Measurements from ENCODE around the gene APBA3.

APBA3 gene

DNA sequence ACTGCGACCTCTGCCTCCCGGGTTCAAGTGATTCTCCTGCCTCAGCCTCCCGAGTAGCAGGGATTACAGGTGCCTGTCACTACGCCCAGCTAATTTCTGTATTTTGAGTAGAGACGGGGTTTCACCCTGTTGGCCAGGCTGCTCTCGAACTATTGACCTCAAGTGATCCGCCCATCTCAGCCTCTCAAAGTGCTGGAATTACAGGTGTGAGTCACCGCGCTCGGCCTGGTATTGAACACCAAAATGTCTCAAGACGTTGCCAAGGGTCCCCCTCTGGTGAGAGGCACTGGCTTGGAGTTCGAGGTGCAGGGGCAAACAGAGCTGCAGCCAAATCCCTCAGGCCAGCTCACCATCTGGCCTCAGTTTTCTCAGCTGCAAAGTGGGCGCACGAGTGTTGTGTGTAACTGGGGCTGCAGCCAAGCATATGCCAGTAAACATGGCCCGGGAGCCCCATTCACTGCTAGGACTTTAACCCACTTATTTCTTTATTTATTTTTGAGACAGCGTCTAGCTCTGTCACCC lies 45.3 kb downstream of the APBA3 start:
- Mint-ChIP-seq H3K27ac (no peak overlapping the region), H3K4me1 (peaks cover 4 to 8% of the 10 kb centered on the region in 2 donors), H3K9me3 (no peaks in the 10 kb centered on the region), H3K4me3 (no peak overlapping the region), H3K27me3 (peaks cover 5 to 30% of the 10 kb centered on the region in 2 donors), H3K36me3 (no peaks in the 10 kb centered on the region)
- no peak for DNase-seq
- no peak for ATAC-seq (replicated peaks)

DNA sequence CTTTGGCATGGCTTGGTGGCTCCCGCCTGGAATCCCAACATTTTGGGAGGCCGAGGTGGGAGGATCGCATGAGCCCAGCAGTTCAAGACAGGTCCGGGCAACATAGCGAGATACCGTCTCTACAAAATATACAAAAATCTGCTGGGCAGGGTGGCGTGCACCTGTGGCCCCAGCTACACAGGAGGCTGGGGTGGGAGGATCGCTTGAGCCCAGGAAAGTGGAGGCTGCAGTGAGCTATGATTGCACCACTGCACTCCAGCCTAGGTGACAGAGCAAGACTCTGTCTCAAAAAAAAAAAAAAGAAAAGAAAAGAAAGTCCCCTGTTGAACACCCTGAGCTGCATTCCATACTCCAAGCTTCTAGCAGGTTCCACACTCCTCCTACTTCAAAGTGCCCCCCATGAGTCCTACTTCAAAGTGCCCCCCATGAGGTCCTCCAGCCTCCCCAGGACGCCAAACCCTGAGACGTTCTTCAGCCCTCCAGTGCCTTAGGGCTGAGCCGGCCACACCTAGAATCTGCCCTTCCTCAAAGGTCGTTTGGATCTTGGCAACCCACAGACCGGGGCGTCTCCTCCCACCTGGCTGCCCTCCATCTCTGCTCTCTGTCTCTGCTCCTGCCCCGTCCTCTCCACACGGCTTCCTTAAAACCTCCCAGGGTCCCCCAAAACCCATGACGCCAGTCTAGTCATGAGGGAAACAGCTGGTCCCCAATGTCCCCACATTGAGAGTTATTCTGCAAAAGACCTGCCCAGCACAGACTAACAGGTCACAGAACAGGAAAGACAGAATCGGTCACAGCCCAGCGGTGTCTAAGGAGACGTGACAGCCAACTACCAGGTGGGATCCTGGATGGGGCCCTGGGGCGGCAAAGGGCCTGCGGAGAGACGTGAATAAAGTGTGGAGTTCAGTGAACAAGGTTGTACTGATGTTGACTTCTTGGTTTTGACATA lies 48.6 kb downstream of the APBA3 start:
- peaks cover 6% of the 10 kb centered on the region in 2 donors for H3K4me1 Mint-ChIP-seq

DNA sequence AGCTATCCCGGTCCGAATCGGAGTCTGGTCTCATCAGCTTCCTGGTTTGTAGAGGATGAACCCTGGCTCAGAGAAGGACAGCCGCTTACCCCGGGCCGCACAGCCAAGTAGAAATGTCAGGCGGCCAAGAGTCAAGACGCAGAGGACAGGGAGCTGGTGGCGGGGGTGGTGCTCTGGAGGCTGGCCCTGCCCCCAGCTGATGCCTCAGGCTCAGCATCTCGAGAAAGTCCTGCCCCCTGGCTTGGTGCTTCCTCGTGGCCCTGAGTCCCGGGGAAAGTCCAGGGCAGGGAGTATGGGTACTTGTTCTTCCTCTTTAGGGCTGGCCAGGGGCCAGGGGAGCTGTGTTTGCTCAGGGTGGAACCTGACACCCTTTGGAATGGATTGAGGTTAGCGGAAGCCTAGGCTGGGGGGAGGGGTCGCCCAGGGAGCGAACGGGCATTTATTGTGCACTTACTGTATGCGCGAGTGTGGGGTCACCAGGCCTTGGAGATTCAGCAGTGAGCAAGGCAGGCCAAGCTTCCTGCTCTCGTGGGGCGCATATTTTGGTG lies 51.2 kb downstream of the APBA3 start:
- peaks cover 8 to 11% of the 10 kb centered on the region in 2 donors for H3K4me1 Mint-ChIP-seq
- ATAC-seq (replicated peaks) (peak; percentile 72 to 77), DNase-seq (no peak)

More for the DNA sequence above, 48.6 kb downstream of the APBA3 start:
- H3K27ac Mint-ChIP-seq: no peak overlapping the region
- ATAC-seq (replicated peaks) (no peak), DNase-seq (no peak)
- H3K9me3 Mint-ChIP-seq: no peaks in the 10 kb centered on the region
- peaks cover 11 to 30% of the 10 kb centered on the region in 2 donors for H3K27me3 Mint-ChIP-seq
- no peak overlapping the region for H3K4me3 Mint-ChIP-seq
- H3K36me3 Mint-ChIP-seq: no peaks in the 10 kb centered on the region

DNA sequence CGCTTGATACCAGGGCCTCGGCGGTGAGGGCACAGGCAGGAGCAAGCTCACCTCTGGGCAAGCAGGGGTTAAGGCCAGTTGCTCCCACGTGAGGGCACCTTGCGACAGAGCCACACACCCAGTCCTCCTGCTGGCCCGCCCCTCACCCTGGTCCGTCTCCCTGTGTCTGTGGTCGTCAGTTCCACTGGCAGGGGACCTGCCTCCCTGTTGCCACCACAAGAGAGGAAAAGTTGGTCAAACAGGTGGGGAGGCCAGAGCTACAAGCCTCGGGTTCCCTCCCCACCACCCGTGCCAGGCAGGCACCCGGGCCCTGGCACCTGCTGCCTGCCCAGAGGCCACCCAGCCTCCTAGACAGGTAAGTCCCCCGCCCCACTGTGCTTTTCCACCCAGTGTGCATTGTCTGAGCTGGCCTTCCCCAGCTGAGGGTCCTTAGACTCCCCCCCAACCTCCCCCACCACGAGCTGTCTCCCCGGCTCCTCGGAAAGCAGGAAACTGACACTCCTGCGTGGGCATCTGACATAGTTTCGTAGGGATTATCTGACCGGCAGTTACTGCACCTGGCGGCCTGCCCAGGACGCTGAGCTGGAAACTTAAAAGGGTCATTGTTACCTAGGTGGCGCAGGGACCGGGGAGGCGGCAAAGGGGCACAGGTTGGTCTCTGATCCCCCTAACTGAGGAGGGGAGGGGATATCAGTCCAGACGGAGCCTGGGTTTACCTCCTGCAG lies 53.1 kb downstream of the APBA3 start, which contains the start of gene TJP3:
Gene TJP3 (plus strand): TSS at position 178 of the 725 bp plus-strand sequence. CDS start 20,049 bp downstream, outside the sequence.
- no peak for DNase-seq

More for the DNA sequence above, 51.2 kb downstream of the APBA3 start:
- Mint-ChIP-seq H3K27ac (no peak overlapping the region), H3K36me3 (no peaks in the 10 kb centered on the region), H3K9me3 (no peaks in the 10 kb centered on the region), H3K4me3 (peak overlapping the region in 1 of 2 donors; percentile 11), H3K27me3 (peaks cover 12 to 41% of the 10 kb centered on the region in 2 donors)

DNA sequence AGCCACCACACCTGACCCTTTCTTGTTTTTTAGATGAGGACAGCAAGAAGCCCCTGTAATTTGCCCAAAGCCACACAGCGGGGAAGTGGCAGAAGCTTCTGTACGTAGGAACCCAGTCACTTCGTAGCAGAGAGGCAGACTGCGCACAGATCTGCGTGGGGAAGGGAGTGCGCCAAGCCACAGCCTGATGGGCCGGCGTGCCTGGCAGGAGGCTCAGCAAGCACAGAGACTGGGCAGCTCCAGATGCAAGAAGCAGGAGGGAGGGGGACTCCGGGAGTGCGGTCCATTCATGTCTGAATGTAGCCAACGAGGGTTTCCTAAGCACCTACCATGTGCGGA lies 53.7 kb downstream of the APBA3 start:
- no peak overlapping the region for H3K27ac Mint-ChIP-seq
- H3K4me3 Mint-ChIP-seq: no peak overlapping the region
- H3K36me3 Mint-ChIP-seq: no peaks in the 10 kb centered on the region
- ATAC-seq (replicated peaks) (no peak), DNase-seq (no peak)
- H3K9me3 Mint-ChIP-seq: no peaks in the 10 kb centered on the region
- H3K4me1 Mint-ChIP-seq: peaks cover 5 to 11% of the 10 kb centered on the region in 2 donors
- H3K27me3 Mint-ChIP-seq: peaks cover 15 to 45% of the 10 kb centered on the region in 2 donors

More for the DNA sequence above, 53.1 kb downstream of the APBA3 start, which contains the start of gene TJP3:
- Mint-ChIP-seq H3K27ac (no peak within 1 kb of the TSS), H3K4me1 (peaks cover 8 to 11% of the 10 kb centered on the region in 2 donors), H3K4me3 (no peak within 1 kb of the TSS), H3K36me3 (no peaks in the 10 kb centered on the region), H3K9me3 (no peaks in the 10 kb centered on the region), H3K27me3 (peaks cover 15 to 45% of the 10 kb centered on the region in 2 donors)
- no peak for ATAC-seq (replicated peaks)

DNA sequence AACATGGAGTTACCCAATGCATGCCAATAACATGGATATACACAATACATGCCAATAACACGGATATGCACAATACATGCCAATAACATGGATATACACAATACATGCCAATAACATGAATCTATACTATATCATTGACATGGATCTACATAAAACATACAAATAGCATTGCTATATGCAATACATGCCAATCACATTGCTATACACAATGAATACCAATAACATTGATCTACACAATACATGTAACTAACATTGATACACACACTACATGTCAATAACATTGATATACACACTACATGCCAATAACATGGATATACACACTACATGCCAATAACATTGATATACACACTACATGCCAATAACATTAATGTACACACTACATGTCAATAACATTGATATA lies 60.3 kb downstream of the APBA3 start:
- Mint-ChIP-seq H3K9me3 (no peaks in the 10 kb centered on the region), H3K36me3 (peaks cover 5 to 6% of the 10 kb centered on the region in 2 donors), H3K27ac (no peak overlapping the region), H3K4me1 (peaks cover 24 to 46% of the 10 kb centered on the region in 2 donors), H3K27me3 (peaks cover 4 to 11% of the 10 kb centered on the region in 2 donors), H3K4me3 (no peak overlapping the region)
- ATAC-seq (replicated peaks) (no peak), DNase-seq (no peak)

Data from stimulated activated naive B cell treated with anti-CD40 and anti-IgM and Interleukin-4, amounts not matched to agents 10 μg/mL and 1 μg/mL and 100 μg/mL, for 72 hours (primary cell).